ENCODE measurements around the gene FAM237B.
"Not testable (repeated sequence)": the region's sequence is repeated elsewhere in the genome, so short reads cannot be mapped to it uniquely, and the experiment has no call there.

Gene FAM237B
- long read RNA-seq, donor 1 = 0 reads
- long read RNA-seq, donor 2 = 0 reads
- long read RNA-seq, donor 3 = 0 reads
- long read RNA-seq, donor 4 = 0 reads
- long read RNA-seq, donor 5 = 0 reads
- long read RNA-seq, donor 6 = 0 reads
- long read RNA-seq, donor 7 = 0 reads
- long read RNA-seq, donor 8 = 0 reads

- peak; percentile 66 for DNase-seq
Measured at GRCh38 chr7:90320801-90321494, at the start of gene FAM237B. TSS of gene FAM237B (minus strand) at chr7:90321304. CDS start at chr7:90319748, 1,556 bp downstream.

GRCh38 chr7:90351987-90352386 lies 30.9 kb upstream of the FAM237B start:
- DNase-seq = no peak

- not testable (repeated sequence) for DNase-seq
Measured at GRCh38 chr7:90350032-90350431, 28.9 kb upstream of the FAM237B start.

GRCh38 chr7:90349305-90349704 lies 28.2 kb upstream of the FAM237B start:
- DNase-seq = no peak

GRCh38 chr7:90347759-90348158 lies 26.7 kb upstream of the FAM237B start:
- DNase-seq = no peak

GRCh38 chr7:90346336-90347125 lies 25.4 kb upstream of the FAM237B start, which contains the start of gene GTPBP10:
TSS of gene GTPBP10 (plus strand) at chr7:90346716. CDS start at chr7:90346742, 26 bp downstream.
- DNase-seq = peak; percentile 91

- DNase-seq = peak; percentile 75
Measured at GRCh38 chr7:90345595-90346335, 24.7 kb upstream of the FAM237B start.

- no peak for DNase-seq
Measured at GRCh38 chr7:90345016-90345415, 23.9 kb upstream of the FAM237B start.

GRCh38 chr7:90337106-90337505 lies 16.0 kb upstream of the FAM237B start:
- DNase-seq = no peak

GRCh38 chr7:90334926-90335325 lies 13.8 kb upstream of the FAM237B start:
- DNase-seq = not testable (repeated sequence)

GRCh38 chr7:90334193-90334843 lies 13.2 kb upstream of the FAM237B start:
- DNase-seq = no peak

GRCh38 chr7:90326500-90326899 lies 5.4 kb upstream of the FAM237B start:
- no peak for DNase-seq

GRCh38 chr7:90322837-90323236 lies 1.7 kb upstream of the FAM237B start:
- no peak for DNase-seq

- DNase-seq = no peak
Measured at GRCh38 chr7:90320418-90320800, 695 bp downstream of the FAM237B start.

GRCh38 chr7:90320014-90320413 lies 1.1 kb downstream of the FAM237B start:
- DNase-seq = no peak

GRCh38 chr7:90313907-90314306 lies 7.2 kb downstream of the FAM237B start:
- DNase-seq = no peak

GRCh38 chr7:90312745-90313144 lies 8.4 kb downstream of the FAM237B start:
- no peak for DNase-seq

GRCh38 chr7:90311175-90311574 lies 9.9 kb downstream of the FAM237B start:
- no peak for DNase-seq

GRCh38 chr7:90309872-90310271 lies 11.2 kb downstream of the FAM237B start:
- no peak for DNase-seq

GRCh38 chr7:90303241-90303640 lies 17.9 kb downstream of the FAM237B start:
- no peak for DNase-seq

GRCh38 chr7:90298145-90299038 lies 22.7 kb downstream of the FAM237B start:
- no peak for DNase-seq
